Measurements from ENCODE around the gene FXR1.
"Not testable (repeated sequence)": the region's sequence is repeated elsewhere in the genome, so short reads cannot be mapped to it uniquely, and the experiment has no call there.

The FXR1 gene

DNA sequence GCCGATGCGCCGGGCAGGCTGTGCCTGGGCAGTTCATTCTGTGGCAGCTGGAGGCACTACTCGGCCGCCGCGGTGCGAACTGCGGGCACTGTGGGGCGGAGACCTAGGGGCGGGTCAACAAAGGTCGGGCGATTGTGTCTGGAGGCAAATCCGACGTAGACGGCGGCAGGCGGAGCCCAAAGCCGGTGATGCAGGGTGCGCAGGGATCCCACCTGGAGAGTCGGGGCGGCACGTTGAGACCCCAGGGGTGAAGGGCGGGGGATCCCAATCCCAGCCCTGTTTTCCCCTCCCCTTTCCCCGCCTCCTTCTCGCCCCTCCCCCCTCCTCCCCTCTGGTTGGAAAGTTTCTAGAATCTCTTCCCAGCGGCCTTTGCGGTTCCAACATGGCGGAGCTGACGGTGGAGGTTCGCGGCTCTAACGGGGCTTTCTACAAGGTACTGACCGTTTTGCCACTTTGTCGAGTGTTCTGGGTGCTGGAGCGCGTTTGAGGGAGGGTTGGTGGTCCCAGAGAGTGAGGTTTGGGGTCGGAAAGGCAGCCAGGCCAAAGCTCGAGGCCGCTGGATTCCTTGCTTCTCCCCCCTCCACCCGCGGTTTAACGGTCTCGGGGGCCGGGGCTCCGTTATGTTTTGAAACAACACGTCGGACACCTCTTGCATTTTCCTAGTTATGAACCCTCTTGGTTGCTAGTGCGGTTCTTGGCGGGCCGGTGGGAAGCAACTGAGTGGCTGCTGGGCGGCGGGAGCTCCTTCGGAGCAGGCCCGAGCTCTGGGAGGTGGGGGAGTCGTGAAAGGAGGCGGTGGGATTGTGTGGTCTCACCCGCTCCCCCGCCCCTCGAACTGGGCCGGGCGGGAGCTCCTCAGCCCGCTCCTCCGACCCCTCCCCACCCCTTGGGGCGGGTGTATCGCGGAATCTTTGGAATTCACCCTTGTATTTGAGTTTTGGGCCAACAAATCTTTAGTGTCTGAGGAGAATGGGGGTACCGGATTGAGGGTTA is at the start of gene FXR1:
Gene FXR1 (plus strand): TSS at position 367 of the 993 bp plus-strand sequence. CDS start 16 bp downstream, at position 383.
- DNase-seq, result peak; percentile 81 to 98 (median 94)

DNA sequence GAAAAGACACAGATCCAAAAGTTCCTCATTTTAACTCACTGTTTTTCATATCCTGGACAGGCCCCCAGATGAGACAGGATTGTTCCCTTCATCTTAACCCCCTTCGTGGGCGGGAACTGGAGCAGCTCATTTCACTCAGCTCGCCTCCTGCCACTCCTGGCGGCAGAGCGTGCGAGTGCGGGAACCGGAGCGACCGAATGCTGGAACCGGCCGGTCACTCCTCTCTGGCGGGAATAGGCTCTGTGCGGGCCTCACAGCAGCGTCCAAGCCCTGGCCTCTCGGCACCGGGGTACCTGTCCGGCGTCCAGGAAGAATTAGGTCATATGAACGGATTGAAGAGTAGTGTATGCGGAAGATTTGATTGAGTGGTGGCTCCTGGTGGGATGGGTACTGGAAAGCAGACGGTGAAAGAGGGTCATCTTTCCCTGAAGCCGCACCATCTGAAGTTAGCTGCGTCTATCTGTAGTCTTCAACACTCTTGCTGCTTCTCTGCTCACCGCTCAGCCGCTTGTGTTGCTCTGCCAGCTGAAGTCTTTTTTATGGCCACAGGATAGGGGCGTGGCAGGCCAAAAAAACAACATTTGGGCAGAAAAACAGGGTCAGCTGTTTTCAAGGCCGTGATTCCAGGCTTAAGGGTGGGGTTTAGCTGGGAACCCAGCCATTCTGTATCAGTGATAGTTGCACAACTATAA is 42.3 kb upstream of the FXR1 start:
- no peak for DNase-seq

- no peak for DNase-seq
Measured at GRCh38 chr3:180871901-180872300, 40.6 kb upstream of the FXR1 start.

DNA sequence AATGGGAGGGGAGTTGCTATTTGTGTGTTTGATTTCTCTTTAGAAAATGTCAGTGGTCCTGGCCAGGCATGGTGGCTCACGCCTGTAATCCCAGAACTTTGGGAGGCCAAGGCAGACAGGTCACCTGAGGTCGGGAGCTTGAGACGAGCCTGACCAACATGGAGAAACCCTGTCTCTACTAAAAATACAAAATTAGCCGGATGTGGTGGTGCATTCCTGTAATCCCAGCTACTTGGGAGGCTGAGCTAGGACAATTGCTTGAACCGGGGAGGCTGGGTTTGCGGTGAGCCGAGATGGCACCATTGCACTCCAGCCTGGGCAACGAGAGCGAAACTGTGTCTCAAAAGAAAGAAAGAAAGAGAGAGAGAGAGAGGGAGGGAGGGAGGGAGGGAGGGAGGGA is 40.0 kb upstream of the FXR1 start:
- DNase-seq, result not testable (repeated sequence)

DNA sequence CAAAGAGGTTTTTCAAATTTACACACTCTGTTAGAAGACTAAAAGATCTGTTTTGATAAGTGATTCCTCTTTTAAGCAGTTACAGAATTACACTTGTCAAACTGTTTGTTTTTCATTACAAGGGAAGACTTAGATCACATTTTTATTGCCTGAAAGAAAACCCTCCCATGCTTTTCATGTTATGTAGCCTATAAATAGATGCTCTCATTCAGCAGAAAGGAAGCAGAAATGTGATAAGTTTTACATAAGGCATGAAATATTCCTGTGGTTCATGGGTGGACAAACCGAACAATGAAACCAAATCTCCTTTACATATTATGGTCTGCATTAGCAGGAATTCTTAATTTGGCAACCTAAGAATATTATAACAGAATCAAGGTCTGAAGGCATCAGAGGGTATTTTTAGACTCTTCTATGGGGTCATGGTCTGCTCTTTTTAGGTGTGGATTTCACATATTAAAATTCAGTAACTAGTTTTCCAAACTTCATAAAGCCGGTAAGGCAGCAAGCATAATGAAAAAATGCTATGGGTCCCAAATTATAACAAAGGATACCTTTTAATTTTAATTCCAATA is 37.3 kb upstream of the FXR1 start:
- no peak for DNase-seq

GRCh38 chr3:180881065-180881801 is 31.2 kb upstream of the FXR1 start:
- DNase-seq, result no peak

DNA sequence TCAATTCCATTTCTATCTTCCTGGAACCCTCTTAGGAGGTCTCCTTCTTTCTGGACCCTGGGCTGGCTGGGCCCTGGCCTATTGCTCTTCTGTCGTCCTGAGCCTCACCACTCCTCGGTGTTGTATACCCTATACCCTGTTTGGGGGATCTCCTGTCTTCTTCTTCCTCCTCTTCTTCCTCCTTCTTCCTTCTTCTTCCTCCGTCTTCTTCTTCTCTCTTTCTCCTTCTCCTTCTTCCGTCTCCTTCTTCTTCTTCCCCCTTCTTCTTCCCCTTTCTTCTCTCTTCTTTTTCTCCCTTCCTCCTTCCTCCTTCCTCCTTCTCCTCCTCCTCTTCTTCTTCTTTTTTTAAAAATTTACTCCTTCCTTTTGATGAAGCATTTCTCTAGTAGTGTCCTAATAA is 30.4 kb upstream of the FXR1 start:
- no peak for DNase-seq

DNA sequence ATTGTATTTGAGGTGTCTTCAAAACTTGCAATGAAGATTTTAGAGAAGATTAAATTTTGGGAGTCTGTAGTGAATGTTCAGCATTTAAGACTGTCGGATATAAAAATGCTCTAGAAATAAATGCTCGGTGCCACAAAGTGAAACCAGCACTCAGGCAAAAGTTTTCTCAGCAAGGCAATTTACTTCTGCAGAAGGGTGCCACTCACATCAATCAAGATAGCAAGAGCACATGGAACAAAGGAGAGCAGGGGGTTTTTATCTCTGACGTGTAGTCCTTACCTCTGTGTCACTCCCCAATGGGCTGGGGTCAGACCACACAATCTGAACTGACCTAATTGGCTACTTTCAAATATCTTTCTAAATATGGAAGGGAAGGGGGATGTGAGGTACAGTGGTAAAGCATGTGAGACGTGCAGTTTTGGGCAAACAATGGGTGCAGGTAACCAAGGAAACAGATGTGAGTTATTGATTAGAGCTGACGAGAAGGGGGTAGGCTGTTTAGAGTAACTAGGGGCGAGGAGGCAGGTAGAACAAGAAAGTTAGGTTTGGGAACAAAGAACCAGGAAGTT is 23.4 kb upstream of the FXR1 start:
- DNase-seq, result no peak

DNA sequence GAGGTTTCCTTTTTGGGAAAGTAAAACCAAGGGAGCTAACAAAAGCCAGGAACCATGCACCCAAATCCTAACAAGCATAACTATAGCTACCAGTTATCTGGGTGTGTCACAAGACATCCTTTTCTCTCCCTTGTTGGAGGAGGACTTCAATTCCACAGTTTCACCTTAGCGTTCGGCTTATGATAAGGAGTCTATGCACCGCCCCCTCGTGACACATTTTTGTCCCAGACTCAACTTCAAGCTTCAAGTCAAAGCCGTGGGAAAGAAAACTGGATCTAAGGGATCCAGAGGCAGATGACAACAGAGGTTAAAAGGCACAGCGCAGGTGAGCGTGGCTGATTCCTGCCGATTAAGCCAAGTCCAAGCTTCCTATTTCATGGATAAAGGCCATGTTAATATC is 13.9 kb upstream of the FXR1 start:
- DNase-seq, result no peak

GRCh38 chr3:180909369-180910127 is 2.9 kb upstream of the FXR1 start:
- no peak for DNase-seq

DNA sequence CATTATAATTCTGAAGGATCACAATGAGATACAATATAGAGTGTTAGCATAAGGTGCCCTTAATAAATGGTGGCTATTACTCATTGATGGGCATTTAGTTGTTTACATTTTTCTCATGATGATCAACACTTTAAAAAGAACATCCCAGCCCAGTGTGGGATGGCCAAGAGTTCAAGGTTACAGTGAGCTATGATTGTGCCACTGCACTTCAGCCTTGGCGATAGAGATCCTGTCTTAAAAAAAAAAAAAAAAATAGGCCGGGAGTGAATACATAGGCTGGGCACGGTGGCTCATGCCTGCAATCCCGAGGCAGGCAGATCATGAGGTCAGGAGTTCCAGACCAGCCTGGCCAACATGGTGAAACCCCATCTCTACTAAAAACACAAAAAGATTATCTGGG is 1.6 kb upstream of the FXR1 start:
- DNase-seq, result no peak

DNA sequence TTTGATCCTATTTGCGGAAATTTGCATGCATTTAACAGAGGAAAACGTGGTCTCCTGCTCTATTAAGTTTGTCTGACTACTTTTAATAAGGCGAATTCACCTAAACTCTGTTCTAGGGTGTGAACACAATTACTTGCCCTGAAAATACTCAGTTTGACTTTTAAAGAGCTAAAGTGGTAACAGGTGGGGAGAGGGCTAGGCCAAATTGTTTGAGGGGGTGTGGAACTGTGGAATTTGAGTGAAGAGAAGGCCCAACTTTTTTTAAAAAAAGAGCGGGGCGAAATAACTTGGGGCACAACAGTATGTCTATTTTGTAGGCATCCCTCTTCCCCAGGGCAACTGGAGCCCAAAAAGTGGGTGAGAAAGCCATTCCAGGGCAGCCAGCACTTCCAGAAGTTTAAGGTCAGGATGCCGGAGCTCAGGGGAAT is 580 bp upstream of the FXR1 start:
- no peak for DNase-seq

DNA sequence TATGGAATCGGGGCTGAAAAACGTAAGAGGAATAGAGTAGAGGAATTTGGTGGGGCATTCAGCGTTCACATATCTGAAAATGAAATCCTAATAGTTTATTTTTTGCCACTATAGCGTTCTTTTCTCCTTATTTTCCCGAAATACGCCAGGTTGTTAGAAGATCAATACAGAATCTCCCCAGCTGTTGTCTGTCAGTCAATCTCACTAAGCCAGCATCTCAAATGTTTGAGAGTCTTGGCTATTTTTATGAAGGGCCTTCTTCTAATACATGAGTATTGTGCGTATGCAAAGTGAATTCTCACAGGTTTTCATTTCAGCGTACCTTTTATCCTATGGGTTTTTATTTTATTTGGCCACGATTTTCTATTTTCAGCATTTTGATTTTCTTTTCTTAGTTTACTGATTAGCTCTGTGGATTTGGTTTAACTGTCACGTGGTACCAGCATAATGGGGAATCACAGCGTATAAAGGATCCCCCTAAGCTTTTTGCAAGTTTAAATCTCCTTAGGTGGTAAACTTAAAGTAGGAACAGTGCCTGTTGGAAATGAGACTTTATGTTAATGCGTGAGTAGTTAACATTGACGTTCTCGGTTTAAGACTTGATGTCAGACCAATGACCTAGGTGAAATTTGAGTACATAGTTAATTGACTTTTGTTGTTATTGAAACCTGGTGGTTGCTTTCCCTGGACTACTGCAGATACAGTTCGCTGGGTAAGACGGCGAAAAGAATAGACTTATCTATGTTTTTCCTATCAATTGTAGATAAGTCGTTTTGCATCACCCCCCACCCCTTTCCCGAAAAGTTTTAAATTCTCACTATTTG is 1.3 kb downstream of the FXR1 start:
- DNase-seq, result peak in 1 of 3 experiments; percentile 39

- DNase-seq, result no peak
Measured at GRCh38 chr3:180918542-180918941, 6.1 kb downstream of the FXR1 start.

DNA sequence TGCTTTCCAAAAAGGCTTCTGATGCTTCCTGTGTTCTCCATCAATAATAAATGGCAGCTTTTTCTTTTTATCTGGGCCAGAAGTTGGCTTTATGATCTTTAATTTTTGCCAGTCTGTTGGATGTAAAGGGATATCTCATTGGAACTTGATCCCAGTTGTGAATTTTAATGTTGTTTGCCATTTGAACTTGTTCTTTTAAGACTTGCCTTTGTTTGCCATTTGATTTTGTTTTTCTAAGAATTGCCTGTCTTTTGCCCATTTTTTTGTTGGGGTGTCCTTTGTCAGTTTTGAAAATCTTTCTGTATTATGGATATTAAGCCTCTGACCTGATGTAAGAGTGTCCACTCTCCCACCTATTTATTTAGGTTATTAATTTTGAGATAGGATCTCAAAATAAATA is 9.8 kb downstream of the FXR1 start:
- no peak for DNase-seq

- no peak for DNase-seq
Measured at GRCh38 chr3:180923561-180923960, 11.1 kb downstream of the FXR1 start.

GRCh38 chr3:180926526-180926925 is 14.1 kb downstream of the FXR1 start:
- no peak for DNase-seq

DNA sequence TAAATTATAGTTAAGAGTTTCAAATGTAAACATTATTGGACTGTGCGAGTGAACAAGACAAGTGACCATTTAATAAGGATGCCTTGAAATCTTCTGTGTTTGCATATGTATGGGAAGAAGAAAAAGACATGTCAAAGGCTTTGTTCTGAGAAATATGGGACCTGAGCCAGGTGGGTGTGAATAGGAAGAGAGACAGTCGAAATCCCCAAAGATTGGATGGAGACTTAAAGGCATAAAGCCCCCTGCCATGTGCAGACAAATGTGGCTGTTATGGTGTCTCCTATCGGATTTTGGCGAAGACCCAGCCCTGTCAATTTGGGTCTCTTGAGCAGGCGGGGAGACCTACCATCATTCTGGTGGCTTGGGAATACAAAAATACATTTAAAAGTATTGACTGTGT is 16.9 kb downstream of the FXR1 start:
- no peak for DNase-seq

GRCh38 chr3:180930526-180930925 is 18.1 kb downstream of the FXR1 start:
- DNase-seq, result no peak

DNA sequence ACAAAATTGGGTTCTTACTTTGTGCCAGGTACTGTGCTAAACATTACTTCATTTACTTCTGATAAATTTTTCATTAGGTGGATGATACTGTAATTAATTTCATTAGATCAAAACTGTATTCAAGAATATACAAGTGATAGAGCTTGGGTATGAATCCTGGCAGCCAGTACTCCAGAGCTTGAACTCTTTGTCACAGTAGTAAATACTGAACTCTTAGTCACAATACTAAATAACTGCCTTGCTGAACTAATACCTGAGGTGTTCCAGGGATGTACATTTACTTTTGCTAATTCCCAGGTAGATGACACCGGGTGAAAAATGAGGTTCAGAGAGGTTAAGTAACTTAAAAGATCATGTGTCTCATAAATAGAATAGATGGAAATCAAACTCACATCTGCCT is 20.3 kb downstream of the FXR1 start:
- DNase-seq, result no peak

GRCh38 chr3:180934638-180935037 is 22.2 kb downstream of the FXR1 start:
- DNase-seq, result no peak

All from NCI-H1417 (cell line).